C4-2B (cell line): ENCODE data around the gene HOXA1.
A peak's percentile ranks its signal among the peaks of the same experiment; 100 is the strongest.

Experiments
- H3K27ac ChIP-seq: fragments of 450-650 bp; 2 replicates; pipeline ENCODE4 v1.5.1; 2017
- ZFX ChIP-seq: fragments of 450-650 bp; IDR thresholded peaks from 2 replicates; pipeline ENCODE4 v1.6.1; 2017
- TF ChIP-seq, protein P1 (sequence below): fragments of 450-650 bp; conservative IDR thresholded peaks from 2 replicates; pipeline ENCODE4 v1.5.1; 2017; ENCODE audit warnings: mild to moderate bottlenecking

Gene HOXA1

DNA sequence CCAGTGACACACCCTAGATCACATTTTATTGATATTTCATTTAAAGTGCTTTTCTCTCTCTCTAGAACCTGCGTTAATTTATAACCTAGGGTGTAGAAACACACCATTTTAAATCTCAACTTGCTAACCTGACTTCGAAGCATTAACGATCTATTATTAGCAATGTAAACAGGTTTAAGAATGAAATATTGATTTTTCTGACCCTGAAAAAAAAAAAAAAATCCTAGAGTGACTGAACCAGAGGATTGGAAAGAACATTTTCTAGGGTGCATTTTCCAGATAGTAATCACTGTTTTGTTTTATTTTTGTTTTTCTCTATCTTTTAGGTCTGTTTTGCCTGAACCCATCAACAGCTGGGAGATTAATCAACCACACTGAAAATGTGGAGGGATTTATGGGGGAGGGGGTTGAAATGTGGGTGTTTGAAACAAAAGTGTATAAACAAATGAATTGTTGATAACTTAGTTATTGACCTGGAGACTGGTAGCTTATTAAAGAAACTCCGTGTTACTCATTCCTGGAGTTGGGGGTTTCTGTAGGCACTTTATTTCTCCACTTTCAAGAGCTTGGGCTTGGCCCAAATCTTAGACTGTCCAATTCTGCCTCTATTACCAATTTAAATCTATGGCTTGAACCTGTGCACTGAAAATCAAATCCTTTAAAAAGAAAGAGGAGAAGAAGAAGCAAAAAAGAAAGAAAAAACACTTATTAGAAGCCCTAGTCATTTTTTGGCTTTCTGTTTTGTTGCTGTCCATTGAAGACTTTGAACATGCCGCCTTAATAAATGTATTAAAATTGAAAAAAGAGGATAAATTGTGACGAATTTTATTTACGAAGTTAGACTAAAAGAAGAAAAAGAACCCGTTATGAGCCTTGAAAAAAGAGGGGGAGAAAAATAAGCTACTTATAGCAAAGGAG, 3.9 kb upstream of the HOXA1 start:
- no peak for TF ChIP-seq ZFX
- TF ChIP-seq, protein P1, sequence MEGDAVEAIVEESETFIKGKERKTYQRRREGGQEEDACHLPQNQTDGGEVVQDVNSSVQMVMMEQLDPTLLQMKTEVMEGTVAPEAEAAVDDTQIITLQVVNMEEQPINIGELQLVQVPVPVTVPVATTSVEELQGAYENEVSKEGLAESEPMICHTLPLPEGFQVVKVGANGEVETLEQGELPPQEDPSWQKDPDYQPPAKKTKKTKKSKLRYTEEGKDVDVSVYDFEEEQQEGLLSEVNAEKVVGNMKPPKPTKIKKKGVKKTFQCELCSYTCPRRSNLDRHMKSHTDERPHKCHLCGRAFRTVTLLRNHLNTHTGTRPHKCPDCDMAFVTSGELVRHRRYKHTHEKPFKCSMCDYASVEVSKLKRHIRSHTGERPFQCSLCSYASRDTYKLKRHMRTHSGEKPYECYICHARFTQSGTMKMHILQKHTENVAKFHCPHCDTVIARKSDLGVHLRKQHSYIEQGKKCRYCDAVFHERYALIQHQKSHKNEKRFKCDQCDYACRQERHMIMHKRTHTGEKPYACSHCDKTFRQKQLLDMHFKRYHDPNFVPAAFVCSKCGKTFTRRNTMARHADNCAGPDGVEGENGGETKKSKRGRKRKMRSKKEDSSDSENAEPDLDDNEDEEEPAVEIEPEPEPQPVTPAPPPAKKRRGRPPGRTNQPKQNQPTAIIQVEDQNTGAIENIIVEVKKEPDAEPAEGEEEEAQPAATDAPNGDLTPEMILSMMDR, result no peak
- no peak overlapping the region for H3K27ac ChIP-seq

DNA sequence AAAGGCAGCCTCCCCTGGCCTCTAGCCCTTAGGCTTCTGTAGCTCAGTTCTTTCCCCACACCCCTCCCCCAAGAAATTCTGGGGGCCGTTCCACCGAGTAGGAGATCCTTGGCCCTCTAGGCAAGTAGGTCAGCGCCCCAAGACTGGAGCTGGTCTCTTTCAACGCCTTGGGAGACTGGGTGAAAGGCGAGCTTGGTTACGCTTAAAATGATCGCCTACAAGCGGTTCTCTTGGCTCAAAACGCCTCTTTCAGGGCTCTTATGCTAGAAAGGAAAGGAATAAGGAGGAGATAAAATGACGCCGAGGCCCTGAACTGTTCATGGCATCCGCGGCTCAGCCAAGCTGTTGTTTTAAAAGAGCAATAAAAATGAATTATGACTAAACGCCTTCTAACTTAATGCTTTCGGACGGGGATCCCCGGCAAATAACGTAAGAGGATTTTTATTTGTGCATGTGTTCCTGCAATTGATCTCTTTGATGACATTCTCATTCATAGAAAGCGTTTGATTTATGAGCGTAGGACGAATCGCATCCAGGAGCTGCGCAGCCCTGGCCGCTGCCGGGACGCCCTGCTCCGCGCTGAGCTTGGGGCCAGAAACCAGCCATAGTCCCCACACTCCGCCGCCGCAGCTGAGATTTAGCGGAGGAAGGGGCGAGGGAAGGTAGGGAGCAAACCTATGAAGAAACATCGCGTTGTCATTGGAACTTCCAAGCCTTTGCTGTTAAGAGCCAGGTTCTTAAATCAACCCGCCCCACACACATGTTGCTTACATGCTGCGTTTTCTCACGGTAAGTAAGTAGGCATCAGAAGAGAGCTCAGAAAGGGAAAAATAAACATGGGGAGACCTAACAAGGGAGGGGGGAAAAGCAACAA, 3.0 kb upstream of the HOXA1 start:
- no peak overlapping the region for H3K27ac ChIP-seq
- TF ChIP-seq, protein P1, result no peak
- TF ChIP-seq ZFX, result no peak

- no peak overlapping the region for H3K27ac ChIP-seq
Observed at GRCh38 chr7:27097686-27098577, 2.1 kb upstream of the HOXA1 start.

GRCh38 chr7:27096768-27097514, 1.1 kb upstream of the HOXA1 start:
- peak overlapping the region; percentile 55; the same call in 1 of the 2 replicates for H3K27ac ChIP-seq
- TF ChIP-seq, protein P1, result no peak
- TF ChIP-seq ZFX, result no peak

More at GRCh38 chr7:27097686-27098577, 2.1 kb upstream of the HOXA1 start:
- TF ChIP-seq, protein P1, result no peak
- TF ChIP-seq ZFX, result no peak

GRCh38 chr7:27095050-27095896, 527 bp downstream of the HOXA1 start:
- TF ChIP-seq, protein P1, result no peak
- no peak for TF ChIP-seq ZFX
- peak overlapping the region; percentile 55; the same call in 1 of the 2 replicates for H3K27ac ChIP-seq
